ENCODE measurements around the gene ARSI.

Gene ARSI

DNA sequence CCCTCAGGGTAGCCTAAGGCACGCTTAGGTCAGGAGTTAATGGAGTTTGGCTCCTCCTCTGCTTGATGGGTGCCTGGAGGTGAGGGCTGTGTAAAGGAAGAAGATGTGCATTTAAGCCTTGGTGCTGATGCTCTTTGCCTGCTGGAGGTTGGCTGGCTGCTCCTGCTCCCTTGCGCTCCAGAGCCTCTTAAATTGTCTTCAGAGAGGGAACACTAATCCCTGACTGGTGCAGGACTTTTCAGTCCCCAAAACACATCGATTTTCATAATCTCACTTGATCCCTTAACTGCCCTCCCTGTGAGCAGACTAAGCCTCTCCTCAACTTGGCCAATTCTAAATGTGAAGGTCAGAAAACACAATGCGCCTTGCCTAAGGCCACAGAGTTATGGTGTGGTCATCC lies 38.6 kb upstream of the ARSI start:
- no peaks in the 10 kb centered on the region for H3K36me3 ChIP-seq (ENCODE audit: insufficient read depth, low read length)
- H2AFZ ChIP-seq (ENCODE audit: low read length, unreplicated experiment), result no peak overlapping the region
- no peak overlapping the region for H3K27ac ChIP-seq (ENCODE audit: low read depth, low read length)
- no peak overlapping the region for H3K4me3 ChIP-seq (ENCODE audit: low read depth, low read length)
- H3K79me2 ChIP-seq (ENCODE audit: control insufficient read depth, insufficient read depth, low read length, unreplicated experiment), result no peaks in the 10 kb centered on the region
- H3K4me1 ChIP-seq (ENCODE audit: control insufficient read depth, insufficient read depth, low read length, unreplicated experiment), result no peaks in the 10 kb centered on the region
- no peaks in the 10 kb centered on the region for H3K27me3 ChIP-seq (ENCODE audit: insufficient read depth, low read length)

DNA sequence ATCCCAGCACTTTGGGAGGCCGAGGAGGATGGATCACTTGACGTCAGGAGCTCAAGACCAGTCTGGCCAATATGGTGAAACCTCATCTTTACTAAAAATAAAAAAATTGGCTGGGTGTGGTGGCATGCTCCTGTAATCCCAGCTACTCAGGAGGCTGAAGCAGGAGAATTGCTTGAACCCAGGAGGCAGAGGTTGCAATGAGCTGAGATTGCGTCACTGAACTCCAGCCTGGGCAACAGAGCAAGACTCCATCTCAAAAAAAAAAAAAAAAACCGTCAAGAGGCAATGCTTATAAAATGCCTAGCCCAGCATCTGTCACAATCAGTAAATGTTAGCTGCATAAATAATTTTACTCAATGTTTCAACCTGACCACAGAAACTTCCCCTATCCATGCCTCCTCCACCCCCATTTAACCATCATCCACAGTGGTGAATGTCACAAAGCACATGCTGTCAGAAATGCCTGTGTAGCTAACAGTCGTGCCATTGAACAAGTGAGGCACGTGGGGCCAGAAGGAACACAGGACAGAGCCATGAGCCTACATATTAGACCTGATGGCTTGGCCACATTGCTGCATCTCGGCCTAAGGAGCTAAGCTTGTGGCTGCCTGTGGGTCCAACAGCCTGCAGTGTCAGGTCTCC lies 38.0 kb upstream of the ARSI start:
- Histone ChIP-seq H3K27me3 (ENCODE audit: insufficient read depth, low read length) (no peaks in the 10 kb centered on the region), H3K4me1 (ENCODE audit: control insufficient read depth, insufficient read depth, low read length, unreplicated experiment) (no peaks in the 10 kb centered on the region), H3K27ac (ENCODE audit: low read depth, low read length) (no peak overlapping the region), H2AFZ (ENCODE audit: low read length, unreplicated experiment) (no peak overlapping the region), H3K79me2 (ENCODE audit: control insufficient read depth, insufficient read depth, low read length, unreplicated experiment) (no peaks in the 10 kb centered on the region), H3K4me3 (ENCODE audit: low read depth, low read length) (no peak overlapping the region), H3K36me3 (ENCODE audit: insufficient read depth, low read length) (no peaks in the 10 kb centered on the region)

DNA sequence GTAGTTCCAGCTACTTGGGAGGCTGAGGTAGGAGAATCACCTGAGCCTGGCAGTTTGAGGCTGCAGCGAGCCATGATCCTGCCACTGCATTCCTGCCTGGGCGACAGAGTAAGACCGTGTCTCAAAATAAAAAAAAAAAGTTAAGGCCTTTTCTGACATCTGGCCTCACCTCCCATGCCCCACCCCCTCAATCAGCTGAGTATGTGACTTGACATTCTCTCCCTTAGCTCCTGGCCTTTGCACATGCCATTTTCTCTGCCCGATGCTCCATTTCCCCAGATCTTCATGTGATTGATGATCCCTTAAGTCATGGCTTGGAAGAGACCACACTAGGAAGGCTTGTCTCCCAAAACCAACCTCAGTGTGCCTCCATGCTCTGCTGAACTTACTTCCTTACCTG lies 37.1 kb upstream of the ARSI start:
- Histone ChIP-seq H3K27me3 (ENCODE audit: insufficient read depth, low read length) (no peaks in the 10 kb centered on the region), H3K36me3 (ENCODE audit: insufficient read depth, low read length) (no peaks in the 10 kb centered on the region), H3K27ac (ENCODE audit: low read depth, low read length) (no peak overlapping the region), H3K79me2 (ENCODE audit: control insufficient read depth, insufficient read depth, low read length, unreplicated experiment) (no peaks in the 10 kb centered on the region), H2AFZ (ENCODE audit: low read length, unreplicated experiment) (no peak overlapping the region), H3K4me1 (ENCODE audit: control insufficient read depth, insufficient read depth, low read length, unreplicated experiment) (no peaks in the 10 kb centered on the region), H3K4me3 (ENCODE audit: low read depth, low read length) (no peak overlapping the region)

DNA sequence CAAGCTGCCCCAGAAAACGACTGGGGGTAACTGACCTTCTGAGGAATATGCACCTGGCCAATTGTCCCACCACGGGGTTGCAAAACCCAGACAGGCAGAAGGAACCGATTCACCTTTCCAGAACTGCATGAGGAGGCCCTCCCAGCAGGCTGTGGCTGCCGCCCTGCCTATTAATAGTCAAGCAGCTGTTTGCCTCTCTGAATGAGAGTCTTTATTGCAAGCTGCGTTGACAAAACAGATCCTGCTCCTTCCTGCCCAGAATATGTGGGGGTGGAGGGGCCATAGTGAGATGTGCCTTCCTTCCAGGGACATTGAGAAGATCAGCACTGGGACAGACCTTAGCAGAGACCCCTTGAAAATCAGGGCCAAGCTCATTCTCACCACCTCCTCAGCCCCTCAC lies 36.5 kb upstream of the ARSI start:
- Histone ChIP-seq H2AFZ (ENCODE audit: low read length, unreplicated experiment) (no peak overlapping the region), H3K4me1 (ENCODE audit: control insufficient read depth, insufficient read depth, low read length, unreplicated experiment) (no peaks in the 10 kb centered on the region)

DNA sequence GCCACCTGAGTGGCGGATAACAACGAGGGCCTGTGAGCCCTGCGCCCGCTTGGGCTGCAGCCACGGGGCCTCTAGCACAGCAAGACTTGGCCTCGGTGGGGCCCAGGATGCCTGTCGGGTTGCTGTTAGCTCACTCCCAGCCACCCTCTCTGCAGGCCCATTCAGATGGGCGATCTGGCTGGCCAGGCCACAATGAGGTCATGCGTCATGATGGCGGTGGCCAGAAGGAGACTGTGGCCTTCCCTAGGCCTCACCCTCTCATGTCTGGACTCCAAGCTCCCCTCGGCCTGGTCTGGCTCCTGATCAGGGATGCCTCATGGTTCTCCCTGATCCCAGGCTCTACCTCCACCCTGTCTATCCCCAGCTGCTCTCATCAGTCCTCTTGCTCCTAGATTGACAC lies 35.8 kb upstream of the ARSI start:
- Histone ChIP-seq H3K27ac (ENCODE audit: low read depth, low read length) (no peak overlapping the region), H3K27me3 (ENCODE audit: insufficient read depth, low read length) (no peaks in the 10 kb centered on the region), H3K36me3 (ENCODE audit: insufficient read depth, low read length) (no peaks in the 10 kb centered on the region), H3K4me1 (ENCODE audit: control insufficient read depth, insufficient read depth, low read length, unreplicated experiment) (no peaks in the 10 kb centered on the region), H3K4me3 (ENCODE audit: low read depth, low read length) (no peak overlapping the region), H2AFZ (ENCODE audit: low read length, unreplicated experiment) (no peak overlapping the region), H3K79me2 (ENCODE audit: control insufficient read depth, insufficient read depth, low read length, unreplicated experiment) (no peaks in the 10 kb centered on the region)

More for the DNA sequence above, 36.5 kb upstream of the ARSI start:
- Histone ChIP-seq H3K79me2 (ENCODE audit: control insufficient read depth, insufficient read depth, low read length, unreplicated experiment) (no peaks in the 10 kb centered on the region), H3K27me3 (ENCODE audit: insufficient read depth, low read length) (no peaks in the 10 kb centered on the region), H3K4me3 (ENCODE audit: low read depth, low read length) (no peak overlapping the region), H3K36me3 (ENCODE audit: insufficient read depth, low read length) (no peaks in the 10 kb centered on the region), H3K27ac (ENCODE audit: low read depth, low read length) (no peak overlapping the region)

DNA sequence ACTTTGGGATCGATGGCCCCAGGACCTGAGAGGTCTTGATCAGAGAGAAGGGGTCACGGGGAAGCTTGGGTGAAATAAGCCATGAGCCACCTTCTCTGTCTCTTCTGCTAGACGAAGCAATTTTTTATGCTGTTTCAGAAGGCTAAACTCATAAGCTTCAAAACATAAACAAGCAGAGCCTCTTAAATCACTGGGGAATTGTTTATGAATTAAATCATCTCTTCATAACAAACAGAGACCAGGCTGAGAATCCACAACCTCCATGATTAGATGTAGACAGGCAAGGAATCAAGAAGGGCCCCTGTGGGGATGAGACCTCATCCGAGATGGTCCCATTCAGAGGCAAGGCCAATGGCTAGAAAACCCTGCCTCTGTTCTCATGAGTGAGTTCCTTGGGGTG lies 33.1 kb upstream of the ARSI start:
- Histone ChIP-seq H3K4me1 (ENCODE audit: control insufficient read depth, insufficient read depth, low read length, unreplicated experiment) (no peaks in the 10 kb centered on the region), H3K79me2 (ENCODE audit: control insufficient read depth, insufficient read depth, low read length, unreplicated experiment) (no peaks in the 10 kb centered on the region), H3K27me3 (ENCODE audit: insufficient read depth, low read length) (no peaks in the 10 kb centered on the region), H2AFZ (ENCODE audit: low read length, unreplicated experiment) (no peak overlapping the region), H3K36me3 (ENCODE audit: insufficient read depth, low read length) (no peaks in the 10 kb centered on the region), H3K27ac (ENCODE audit: low read depth, low read length) (no peak overlapping the region), H3K4me3 (ENCODE audit: low read depth, low read length) (no peak overlapping the region)

DNA sequence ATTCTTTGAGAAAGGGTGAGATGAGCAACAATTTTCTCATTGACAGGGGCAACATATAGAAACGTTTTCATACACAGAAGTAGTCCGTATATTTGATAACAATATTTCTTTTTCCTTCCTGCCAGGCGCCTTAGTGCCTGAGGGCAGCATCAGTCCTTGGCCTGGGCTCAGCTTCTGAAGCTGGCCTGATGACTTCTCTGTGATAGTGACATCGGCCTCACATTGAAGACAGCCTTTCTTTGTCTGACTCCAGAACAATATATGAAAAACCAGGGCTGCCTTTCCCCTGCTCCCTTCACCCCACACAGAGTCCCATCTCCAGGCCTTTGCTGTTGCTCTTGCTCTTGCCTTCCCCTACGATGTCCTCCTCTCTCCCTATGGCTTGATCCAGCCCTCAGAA lies 30.7 kb upstream of the ARSI start:
- Histone ChIP-seq H3K79me2 (ENCODE audit: control insufficient read depth, insufficient read depth, low read length, unreplicated experiment) (no peaks in the 10 kb centered on the region), H2AFZ (ENCODE audit: low read length, unreplicated experiment) (no peak overlapping the region), H3K27me3 (ENCODE audit: insufficient read depth, low read length) (no peaks in the 10 kb centered on the region), H3K27ac (ENCODE audit: low read depth, low read length) (no peak overlapping the region), H3K4me3 (ENCODE audit: low read depth, low read length) (no peak overlapping the region), H3K36me3 (ENCODE audit: insufficient read depth, low read length) (no peaks in the 10 kb centered on the region), H3K4me1 (ENCODE audit: control insufficient read depth, insufficient read depth, low read length, unreplicated experiment) (no peaks in the 10 kb centered on the region)

DNA sequence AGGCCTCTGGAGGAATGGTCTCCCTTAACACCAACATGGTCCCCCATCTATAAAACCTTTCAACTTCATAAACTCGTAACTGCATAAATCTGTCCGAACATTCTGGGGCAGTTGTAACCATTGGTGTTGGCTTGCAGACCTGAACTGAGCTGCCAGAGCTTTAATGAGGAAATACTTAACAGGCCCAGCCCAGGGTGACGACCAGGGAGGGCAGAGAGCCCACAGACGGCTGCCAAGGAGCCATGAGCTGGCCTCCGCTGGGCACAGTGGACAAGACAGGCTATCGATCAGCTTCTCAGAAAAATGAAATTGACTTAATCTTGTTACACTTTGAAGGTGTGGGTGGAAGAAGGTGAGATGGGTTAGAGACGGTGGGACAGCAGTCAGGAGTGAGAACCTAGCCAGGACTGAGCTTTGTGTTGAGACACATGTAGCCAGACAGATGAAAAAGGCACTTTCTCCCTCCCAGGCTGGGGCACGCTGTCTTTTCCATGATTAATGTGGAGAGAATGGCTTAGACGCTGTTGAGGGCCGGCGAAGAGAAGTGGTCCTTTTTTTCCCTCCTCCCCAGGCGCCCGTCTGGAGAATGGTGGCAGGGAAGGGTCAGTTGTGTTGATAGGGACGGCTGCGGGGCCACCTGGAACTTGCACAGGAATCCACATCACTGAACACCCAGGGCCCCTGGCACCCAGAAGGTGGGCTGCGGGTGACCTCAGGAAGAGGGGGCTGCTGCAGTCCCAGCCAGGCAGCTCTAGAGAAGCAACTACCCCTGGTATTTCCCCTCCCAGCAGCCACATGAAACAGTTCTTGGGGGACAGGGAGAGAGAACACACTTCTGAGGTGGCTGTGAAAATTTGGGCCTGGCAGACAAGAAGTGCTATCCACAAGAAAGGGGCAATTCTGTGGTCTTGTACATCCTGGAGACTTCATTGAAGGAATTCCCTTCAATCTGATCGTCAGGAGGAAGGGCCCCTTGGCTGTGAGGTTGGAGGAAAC lies 27.5 kb upstream of the ARSI start:
- Histone ChIP-seq H3K4me1 (ENCODE audit: control insufficient read depth, insufficient read depth, low read length, unreplicated experiment) (no peaks in the 10 kb centered on the region), H3K36me3 (ENCODE audit: insufficient read depth, low read length) (no peaks in the 10 kb centered on the region), H3K27me3 (ENCODE audit: insufficient read depth, low read length) (no peaks in the 10 kb centered on the region), H3K79me2 (ENCODE audit: control insufficient read depth, insufficient read depth, low read length, unreplicated experiment) (no peaks in the 10 kb centered on the region), H3K27ac (ENCODE audit: low read depth, low read length) (no peak overlapping the region), H2AFZ (ENCODE audit: low read length, unreplicated experiment) (no peak overlapping the region), H3K4me3 (ENCODE audit: low read depth, low read length) (no peak overlapping the region)

DNA sequence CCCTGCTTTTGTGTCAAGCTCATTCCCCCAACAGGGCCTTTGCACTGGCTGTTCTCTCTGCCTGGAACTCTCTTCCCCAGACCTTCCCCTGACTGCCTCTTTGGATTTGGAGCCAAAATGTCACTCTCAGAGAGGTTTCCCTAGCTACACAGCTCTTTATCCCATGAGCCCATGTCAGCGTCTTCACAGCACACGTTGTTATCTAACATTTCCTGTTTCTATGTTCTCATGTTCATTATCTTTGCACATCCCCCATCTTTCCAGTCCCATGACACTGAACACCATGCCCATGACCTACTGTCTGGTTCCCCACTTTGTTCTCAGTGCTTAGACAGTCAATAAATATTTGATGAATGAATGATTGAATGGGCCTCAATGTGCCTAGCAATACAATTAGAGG lies 26.3 kb upstream of the ARSI start:
- Histone ChIP-seq H3K36me3 (ENCODE audit: insufficient read depth, low read length) (no peaks in the 10 kb centered on the region), H3K79me2 (ENCODE audit: control insufficient read depth, insufficient read depth, low read length, unreplicated experiment) (no peaks in the 10 kb centered on the region), H2AFZ (ENCODE audit: low read length, unreplicated experiment) (no peak overlapping the region), H3K27me3 (ENCODE audit: insufficient read depth, low read length) (no peaks in the 10 kb centered on the region), H3K4me3 (ENCODE audit: low read depth, low read length) (no peak overlapping the region), H3K4me1 (ENCODE audit: control insufficient read depth, insufficient read depth, low read length, unreplicated experiment) (no peaks in the 10 kb centered on the region), H3K27ac (ENCODE audit: low read depth, low read length) (no peak overlapping the region)

DNA sequence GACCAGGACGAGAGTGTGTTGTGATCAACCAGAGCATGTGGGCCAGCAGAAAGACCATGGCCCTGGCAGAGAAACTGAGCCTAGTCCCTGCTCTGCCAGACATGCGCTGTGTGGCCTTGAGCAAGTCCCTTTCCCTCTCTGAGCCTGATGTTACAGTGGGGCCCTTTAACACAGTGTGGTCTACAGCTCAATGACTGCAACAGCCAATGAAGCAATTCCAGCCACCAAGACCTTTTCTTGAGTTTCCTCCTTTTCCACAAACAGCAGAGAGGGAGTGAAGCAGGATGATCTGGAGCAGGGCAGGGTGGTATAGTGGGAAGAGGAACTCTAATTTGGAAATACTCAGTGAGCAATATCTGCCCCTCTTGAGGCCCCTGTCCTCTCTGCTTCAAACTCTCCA lies 25.8 kb upstream of the ARSI start:
- Histone ChIP-seq H3K27ac (ENCODE audit: low read depth, low read length) (no peak overlapping the region), H3K4me3 (ENCODE audit: low read depth, low read length) (no peak overlapping the region), H3K79me2 (ENCODE audit: control insufficient read depth, insufficient read depth, low read length, unreplicated experiment) (no peaks in the 10 kb centered on the region), H2AFZ (ENCODE audit: low read length, unreplicated experiment) (no peak overlapping the region), H3K36me3 (ENCODE audit: insufficient read depth, low read length) (no peaks in the 10 kb centered on the region), H3K27me3 (ENCODE audit: insufficient read depth, low read length) (no peaks in the 10 kb centered on the region), H3K4me1 (ENCODE audit: control insufficient read depth, insufficient read depth, low read length, unreplicated experiment) (no peaks in the 10 kb centered on the region)

DNA sequence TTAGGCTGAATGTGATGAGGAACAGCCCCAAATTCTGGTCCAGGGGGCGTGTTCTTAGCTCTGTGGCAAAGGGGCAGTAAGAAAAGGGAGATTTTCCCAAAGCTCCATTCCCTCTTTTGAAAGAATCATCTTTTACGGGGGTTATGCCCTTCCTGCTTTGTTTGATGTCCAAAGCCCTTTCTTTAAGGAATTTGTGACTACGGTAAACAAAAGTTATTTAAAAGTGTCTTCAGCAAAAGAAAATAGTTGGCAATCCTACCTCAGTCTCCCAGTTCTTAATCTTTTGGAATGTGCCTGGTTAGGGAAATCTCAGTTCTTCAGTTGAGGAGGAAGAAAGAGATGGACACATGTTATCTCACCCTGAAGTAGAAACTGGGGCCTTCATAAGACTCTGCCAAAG lies 24.4 kb upstream of the ARSI start:
- Histone ChIP-seq H3K27ac (ENCODE audit: low read depth, low read length) (no peak overlapping the region), H3K36me3 (ENCODE audit: insufficient read depth, low read length) (no peaks in the 10 kb centered on the region), H3K79me2 (ENCODE audit: control insufficient read depth, insufficient read depth, low read length, unreplicated experiment) (no peaks in the 10 kb centered on the region), H3K27me3 (ENCODE audit: insufficient read depth, low read length) (no peaks in the 10 kb centered on the region), H3K4me1 (ENCODE audit: control insufficient read depth, insufficient read depth, low read length, unreplicated experiment) (peaks cover 3% of the 10 kb centered on the region), H2AFZ (ENCODE audit: low read length, unreplicated experiment) (no peak overlapping the region), H3K4me3 (ENCODE audit: low read depth, low read length) (no peak overlapping the region)

Data from ACC112 (cell line).